Left renal cortex interstitium (tissue), 4 donors: Measurements from ENCODE around the gene ABCD2. TPM values are rescaled to one million over a fixed set of nuclear protein-coding genes. Genes with fewer than 3 reads are reported as not detected.
"Not testable (repeated sequence)": the region's sequence is repeated elsewhere in the genome, so short reads cannot be mapped to it uniquely, and the experiment has no call there.

Source experiments
- DNase-seq, 4 donors: peaks; one replicate each; pipeline ENCODE4 v3.0.0-alpha.2; 2013; ENCODE audit warnings: low read depth in 4 of 4, low spot score in 2 of 4, missing footprints in 1 of 4
- polyA plus RNA-seq, 4 donors: library from polyadenylated mRNA; unstranded; fragments of 120-200 nt; gene quantifications; one replicate each; pipeline ENCODE4 v1.2.1, GENCODE V29; 2013; ENCODE audit not compliant: insufficient read length in 4 of 4

Gene ABCD2
- polyA plus RNA-seq, 4 donors = 0.05 to 0.08 (median 0.06) TPM; not detected in 1

DNA sequence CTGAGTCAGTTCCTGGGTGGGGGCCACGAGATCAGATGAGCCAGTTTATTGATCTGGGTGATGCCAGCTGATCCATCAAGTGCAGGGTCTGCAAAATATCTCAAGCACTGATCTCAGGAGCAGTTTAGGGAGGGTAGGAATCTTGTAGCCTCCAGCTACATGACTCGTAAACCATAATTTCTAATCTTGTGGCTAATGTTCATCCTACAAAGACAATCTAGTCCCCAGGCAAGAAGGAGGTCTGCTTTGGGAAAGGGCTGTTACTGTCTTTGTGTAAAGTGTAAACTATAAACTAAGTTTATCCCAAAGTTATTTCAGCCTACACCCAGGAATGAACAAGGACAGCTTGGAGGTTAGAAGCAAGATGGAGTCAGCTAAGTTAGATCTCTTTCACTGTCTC lies 75.4 kb downstream of the ABCD2 start:
- DNase-seq = not testable (repeated sequence)

DNA sequence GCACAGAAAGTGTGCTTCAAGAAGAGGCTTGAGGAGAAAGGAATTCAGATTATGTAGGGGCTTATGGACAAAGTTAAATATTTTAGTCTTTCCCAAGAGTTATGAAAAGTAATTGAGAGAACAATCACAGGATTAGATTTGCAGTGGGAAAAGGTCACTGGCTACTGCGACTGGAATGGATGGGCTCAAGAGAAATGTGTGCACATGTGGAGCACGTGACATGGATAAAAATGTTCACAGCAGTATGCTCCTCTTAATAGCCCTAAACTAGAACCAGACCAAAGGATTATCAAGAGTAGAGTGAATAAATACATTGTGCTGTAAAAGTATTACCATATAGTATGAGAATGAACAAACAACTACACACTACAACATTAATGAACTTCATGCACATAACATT lies 78.1 kb downstream of the ABCD2 start:
- DNase-seq = no peak

DNA sequence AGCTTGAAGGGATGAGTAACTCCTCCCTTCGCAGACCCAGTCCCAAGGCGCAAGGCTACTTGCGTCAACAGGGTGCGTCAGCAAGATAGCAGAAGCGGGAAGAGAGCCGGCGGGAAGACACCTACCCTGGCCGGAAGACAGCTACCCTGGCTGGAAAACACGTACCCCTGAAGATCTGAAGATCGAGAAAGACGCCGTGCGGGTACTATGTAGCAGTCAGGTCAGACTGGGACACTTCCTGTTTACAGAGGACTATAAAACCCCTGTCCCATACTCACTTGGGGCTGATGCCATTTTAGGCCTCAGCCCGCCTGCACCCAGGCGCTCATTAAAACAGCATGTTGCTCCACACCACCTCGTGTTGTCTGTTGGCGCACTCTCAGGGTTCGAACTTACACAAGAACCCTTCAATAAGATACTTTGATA lies 80.9 kb downstream of the ABCD2 start:
- DNase-seq = no peak

DNA sequence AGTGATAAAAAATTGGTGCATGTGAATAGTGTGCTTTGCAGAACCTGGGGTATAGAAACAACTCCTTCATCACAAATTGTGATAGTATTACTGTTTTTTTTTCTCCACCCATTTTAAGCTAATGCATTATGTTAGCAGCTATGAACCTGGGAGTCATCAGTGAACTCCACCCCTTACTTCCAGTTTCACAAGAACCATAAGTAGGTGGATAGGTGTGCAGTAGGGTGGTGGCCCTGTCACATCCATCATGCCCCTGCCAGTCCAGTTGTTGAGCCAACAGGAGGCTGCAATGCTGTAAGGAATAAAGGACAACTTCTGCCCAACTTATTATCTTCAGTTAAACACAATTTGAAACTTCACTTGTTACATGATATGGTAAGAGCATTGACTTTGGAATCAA lies 85.7 kb downstream of the ABCD2 start:
- no peak for DNase-seq

DNA sequence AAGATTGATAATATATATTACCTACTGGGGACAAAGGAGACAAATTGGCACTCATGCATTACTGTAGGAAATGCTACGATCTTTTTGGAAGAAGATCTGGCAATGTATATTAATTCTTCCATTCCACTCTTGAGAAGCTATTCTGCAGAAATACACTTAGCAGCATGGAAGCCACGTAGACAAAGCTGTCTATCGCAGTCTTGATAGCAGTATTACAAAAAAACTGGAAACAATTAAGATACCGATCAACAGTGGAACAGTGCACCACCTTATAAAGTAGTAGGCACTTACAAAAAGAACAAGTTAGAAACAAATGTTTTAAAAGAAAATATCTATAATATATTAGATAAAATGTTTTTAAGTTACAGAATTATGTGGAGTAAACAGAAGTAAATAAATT lies 87.2 kb downstream of the ABCD2 start:
- DNase-seq = no peak

DNA sequence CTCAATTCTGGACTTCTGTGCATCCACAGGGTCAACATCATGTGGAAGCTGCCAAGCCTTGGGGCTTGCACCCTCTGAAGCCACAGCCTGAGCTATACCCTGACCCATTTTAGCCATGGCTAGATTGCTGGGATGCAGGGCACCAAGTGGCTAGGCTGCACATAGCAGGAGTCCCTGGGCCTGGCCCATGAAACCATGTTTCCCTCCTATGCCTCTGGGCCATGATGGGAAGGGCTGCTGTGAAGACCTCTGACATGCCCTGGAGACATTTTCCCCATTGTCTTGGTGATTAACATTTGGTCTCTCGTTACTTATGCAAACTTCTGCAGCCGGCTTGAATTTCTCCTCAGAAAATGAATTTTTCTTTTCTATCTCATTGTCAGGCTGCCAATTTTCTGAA lies 92.6 kb downstream of the ABCD2 start:
- no peak for DNase-seq

DNA sequence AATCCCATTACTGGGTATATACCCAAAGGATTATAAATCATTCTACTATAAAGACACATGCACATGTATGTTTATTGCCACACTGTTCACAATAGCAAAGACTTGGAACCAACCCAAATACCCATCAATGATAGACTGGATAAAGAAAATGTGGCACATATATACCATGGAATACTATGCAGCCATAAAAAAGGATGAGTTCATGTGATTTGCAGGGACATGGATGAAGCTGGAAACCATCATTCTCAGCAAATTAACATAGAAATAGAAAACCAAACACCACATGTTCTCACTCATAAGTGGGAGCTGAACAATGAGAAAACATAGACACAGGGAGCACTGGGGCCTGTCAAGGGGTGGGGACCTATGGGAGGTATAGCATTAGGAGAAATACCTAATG lies 97.4 kb downstream of the ABCD2 start:
- not testable (repeated sequence) for DNase-seq

DNA sequence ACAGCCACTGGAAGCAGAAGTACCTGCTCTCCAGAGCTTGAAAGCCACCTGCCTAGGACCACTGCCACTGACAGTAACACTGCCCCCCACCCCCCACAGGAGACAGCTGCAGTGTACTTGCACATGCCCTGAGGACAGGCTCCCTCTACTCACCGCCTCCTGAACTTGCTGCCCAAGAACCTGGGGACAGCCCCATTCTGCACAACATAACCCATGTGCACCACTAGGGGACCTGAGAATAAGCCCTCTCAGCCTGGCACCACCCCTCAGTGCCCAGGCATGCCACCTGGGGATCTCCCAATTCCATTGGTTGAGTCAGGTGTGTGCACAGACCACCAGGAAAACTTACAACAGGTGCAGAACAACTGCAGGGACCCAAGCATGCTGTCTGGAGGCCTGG lies 109.6 kb downstream of the ABCD2 start:
- no peak for DNase-seq

DNA sequence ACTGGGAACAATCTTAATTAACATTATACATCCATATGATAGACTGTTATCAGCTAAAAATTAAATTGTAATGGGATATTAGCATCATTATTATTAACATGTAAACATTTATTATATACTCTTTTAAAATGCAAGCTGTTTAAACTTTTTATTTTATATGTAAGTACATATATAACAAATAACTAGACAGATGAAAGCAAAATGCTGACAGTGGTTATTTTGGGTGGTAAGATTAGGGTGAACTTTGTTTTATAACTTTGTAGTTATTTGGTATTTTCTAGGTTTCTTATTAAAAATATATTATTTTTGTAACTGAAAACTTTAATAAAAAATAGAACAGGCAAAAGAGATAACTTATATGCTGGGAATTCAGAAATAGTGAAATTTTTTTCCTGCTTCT lies 114.0 kb downstream of the ABCD2 start:
- no peak for DNase-seq

DNA sequence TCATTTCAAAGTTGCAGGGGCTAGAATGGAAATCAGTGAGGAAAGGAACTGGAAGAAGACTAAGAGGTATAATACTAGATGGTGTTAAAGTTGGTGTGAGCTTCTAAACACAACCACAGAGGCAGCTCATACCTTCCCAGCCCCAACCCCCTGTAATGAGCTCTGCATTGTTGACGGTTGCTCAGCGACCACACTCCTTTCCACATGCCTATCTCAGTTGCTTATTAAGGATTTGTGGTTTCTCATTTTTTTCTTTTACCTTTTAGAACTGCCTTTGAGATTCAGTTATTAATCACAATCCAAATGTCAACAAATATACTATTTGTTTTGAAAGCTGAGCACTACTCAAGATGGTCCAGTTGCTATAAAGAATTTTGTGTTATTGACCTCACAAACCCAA lies 114.6 kb downstream of the ABCD2 start:
- no peak for DNase-seq

DNA sequence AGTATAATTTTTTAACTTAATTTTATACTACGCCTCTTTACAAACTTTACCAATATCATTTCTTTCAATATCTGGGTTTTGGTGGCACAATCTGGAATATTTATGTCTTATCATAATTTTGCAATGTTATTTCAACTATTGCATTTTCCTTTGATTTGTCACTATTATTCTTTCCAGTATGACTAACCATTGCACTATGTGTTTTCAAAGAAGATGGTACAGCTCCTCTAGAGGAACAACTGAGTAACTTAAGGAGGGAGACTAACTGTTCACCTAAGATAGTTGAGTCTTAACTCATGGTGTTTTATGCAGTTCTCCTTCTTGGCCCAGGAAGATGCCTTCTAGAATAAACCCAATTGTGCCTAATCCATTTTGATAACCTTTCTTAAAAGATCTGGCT lies 116.2 kb downstream of the ABCD2 start:
- no peak for DNase-seq

DNA sequence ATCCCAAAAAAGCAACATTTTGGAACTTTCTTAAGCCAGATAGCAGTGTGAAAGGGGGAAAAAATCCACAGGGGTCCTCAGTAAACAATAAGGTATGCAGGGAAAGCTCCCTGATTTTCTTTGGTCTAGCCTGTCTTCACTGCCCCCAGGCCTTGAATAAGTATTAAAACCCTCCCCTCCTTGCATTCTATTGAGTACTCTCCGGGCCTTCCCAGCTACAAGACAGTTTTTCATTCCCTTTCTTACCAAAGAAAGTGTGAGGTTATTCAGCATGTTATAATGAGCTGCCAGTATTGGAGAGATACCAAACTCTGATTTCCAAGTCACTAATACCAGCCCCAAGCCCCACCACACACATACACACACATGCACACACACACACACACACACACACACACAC lies 116.9 kb downstream of the ABCD2 start:
- no peak for DNase-seq

Other genes with a start within 250 kb of the ABCD2 start
- 10 to 100 TPM; 29.0 to 39.5 (median 34.2) TPM for gene KIF21A, start 176.7 kb downstream of the ABCD2 start, polyA plus RNA-seq